ENCODE data around the gene FHL3.

DNA sequence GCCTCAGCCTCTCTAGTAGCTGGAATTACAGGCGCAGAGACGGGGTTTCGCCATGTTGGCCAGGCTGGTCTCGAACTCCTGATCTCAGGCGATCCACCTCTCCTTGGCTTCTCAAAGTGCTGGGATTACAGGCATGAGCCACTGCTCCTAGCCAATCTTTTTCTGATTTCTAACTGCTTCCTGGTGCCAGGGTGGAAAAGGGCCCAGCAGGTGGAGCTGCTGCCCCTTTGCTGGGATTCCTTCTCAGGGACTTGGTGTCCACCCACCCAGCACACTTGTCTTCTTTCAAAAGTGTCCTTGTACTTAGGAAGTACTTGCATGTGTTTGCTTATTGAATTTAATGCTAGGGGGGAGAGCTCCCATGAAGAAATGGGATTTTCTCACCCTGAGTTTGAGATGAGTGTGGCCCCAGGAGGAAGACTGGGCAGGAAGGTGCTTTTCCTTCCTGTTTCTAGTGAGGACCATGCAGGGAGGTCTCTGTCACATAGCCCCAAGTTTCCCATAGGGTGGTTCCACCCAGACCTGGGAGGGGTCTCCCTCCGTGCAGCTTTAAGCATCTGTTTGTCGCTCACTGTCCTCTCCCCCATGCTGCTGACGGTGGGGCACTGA lies 21.4 kb upstream of the FHL3 start:
- TF ChIP-seq CTCF (IDR thresholded peaks at IDR 0.05; ENCODE audit: insufficient read depth, low read length) (peak; percentile 20), POLR2AphosphoS5 (IDR thresholded peaks at IDR 0.05; ENCODE audit: low read depth) (no peak), GABPA (IDR thresholded peaks at IDR 0.05; ENCODE audit: low read depth) (no peak)
- TF ChIP-seq, protein P1, sequence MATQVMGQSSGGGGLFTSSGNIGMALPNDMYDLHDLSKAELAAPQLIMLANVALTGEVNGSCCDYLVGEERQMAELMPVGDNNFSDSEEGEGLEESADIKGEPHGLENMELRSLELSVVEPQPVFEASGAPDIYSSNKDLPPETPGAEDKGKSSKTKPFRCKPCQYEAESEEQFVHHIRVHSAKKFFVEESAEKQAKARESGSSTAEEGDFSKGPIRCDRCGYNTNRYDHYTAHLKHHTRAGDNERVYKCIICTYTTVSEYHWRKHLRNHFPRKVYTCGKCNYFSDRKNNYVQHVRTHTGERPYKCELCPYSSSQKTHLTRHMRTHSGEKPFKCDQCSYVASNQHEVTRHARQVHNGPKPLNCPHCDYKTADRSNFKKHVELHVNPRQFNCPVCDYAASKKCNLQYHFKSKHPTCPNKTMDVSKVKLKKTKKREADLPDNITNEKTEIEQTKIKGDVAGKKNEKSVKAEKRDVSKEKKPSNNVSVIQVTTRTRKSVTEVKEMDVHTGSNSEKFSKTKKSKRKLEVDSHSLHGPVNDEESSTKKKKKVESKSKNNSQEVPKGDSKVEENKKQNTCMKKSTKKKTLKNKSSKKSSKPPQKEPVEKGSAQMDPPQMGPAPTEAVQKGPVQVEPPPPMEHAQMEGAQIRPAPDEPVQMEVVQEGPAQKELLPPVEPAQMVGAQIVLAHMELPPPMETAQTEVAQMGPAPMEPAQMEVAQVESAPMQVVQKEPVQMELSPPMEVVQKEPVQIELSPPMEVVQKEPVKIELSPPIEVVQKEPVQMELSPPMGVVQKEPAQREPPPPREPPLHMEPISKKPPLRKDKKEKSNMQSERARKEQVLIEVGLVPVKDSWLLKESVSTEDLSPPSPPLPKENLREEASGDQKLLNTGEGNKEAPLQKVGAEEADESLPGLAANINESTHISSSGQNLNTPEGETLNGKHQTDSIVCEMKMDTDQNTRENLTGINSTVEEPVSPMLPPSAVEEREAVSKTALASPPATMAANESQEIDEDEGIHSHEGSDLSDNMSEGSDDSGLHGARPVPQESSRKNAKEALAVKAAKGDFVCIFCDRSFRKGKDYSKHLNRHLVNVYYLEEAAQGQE (IDR thresholded peaks at IDR 0.05; ENCODE audit: insufficient replicate concordance, low read depth), result no peak

All from HL-60 (cell line).